Loucy (cell line): ENCODE data around the gene SUPT5H.

Experiments
- CTCF ChIP-seq: fragments of 200-600 bp; sonication (generic); conservative IDR thresholded peaks from 2 replicates; pipeline ENCODE4 v1.5.1; 2014; ENCODE audit warnings: mild to moderate bottlenecking, antibody characterized with exemption, low read length
- EZH2phosphoT487 ChIP-seq: fragments of 200-600 bp; IDR thresholded peaks from 2 replicates; pipeline ENCODE4 v1.6.1; 2018; ENCODE audit warnings: antibody characterized with exemption, mild to moderate bottlenecking, moderate library complexity, borderline replicate concordance

- no peak for TF ChIP-seq CTCF
- no peak for TF ChIP-seq EZH2phosphoT487
Observed at GRCh38 chr19:39409208-39410016, 36.0 kb upstream of the SUPT5H start.
